ENCODE results near the gene CFAP52. TPM values are rescaled to one million over a fixed set of nuclear protein-coding genes. Genes with fewer than 3 reads are reported as not detected.

CFAP52 gene
- total RNA-seq, 1 donor: not detected

DNA sequence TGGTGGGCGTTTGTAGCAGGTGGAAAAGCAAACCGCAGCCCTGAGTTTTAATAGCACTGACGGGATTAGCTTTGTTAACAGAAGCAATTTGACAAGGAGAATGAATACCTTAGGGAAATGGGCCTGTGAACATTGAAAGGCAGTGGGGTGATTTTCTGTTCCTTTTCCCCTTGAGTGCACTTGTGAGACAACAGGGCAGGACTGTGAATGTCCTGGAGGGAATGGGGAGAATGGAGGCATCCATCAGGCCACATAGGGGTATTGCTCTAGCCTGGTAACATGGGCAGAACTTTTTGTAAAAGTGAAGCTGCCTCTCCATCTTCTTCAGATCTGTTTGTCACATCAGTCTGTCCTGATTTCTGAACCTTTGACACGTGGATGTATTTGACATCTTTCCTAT, 95.1 kb downstream of the CFAP52 start:
- Histone ChIP-seq H3K79me2 (ENCODE audit: insufficient read depth, low read length) (no peaks in the 10 kb centered on the region), H3K4me2 (ENCODE audit: insufficient read depth, low read length) (no peak overlapping the region), H3K36me3 (ENCODE audit: insufficient read depth, low read length) (no peaks in the 10 kb centered on the region), H3K9me3 (ENCODE audit: low read depth, low read length) (no peaks in the 10 kb centered on the region), H3K4me3 (ENCODE audit: insufficient read depth, low read length) (no peak overlapping the region), H4K20me1 (ENCODE audit: insufficient read depth, low read length) (no peaks in the 10 kb centered on the region), H3K27me3 (ENCODE audit: insufficient read depth, low read length) (no peaks in the 10 kb centered on the region), H3K27ac (ENCODE audit: low read depth, low read length) (no peak overlapping the region), H2AFZ (ENCODE audit: low read length) (no peak overlapping the region), H3K4me1 (ENCODE audit: insufficient read depth, low read length) (no peaks in the 10 kb centered on the region)
- no peak for DNase-seq (ENCODE audit: insufficient read length, low spot score, missing footprints)
- TF ChIP-seq, protein P1, sequence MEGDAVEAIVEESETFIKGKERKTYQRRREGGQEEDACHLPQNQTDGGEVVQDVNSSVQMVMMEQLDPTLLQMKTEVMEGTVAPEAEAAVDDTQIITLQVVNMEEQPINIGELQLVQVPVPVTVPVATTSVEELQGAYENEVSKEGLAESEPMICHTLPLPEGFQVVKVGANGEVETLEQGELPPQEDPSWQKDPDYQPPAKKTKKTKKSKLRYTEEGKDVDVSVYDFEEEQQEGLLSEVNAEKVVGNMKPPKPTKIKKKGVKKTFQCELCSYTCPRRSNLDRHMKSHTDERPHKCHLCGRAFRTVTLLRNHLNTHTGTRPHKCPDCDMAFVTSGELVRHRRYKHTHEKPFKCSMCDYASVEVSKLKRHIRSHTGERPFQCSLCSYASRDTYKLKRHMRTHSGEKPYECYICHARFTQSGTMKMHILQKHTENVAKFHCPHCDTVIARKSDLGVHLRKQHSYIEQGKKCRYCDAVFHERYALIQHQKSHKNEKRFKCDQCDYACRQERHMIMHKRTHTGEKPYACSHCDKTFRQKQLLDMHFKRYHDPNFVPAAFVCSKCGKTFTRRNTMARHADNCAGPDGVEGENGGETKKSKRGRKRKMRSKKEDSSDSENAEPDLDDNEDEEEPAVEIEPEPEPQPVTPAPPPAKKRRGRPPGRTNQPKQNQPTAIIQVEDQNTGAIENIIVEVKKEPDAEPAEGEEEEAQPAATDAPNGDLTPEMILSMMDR (IDR thresholded peaks at IDR 0.05; ENCODE audit: extremely low read depth, low read depth, low read length): no peak

GRCh38 chr17:9672266-9672665, 95.8 kb downstream of the CFAP52 start:
- no peaks in the 10 kb centered on the region for H3K36me3 ChIP-seq (ENCODE audit: insufficient read depth, low read length)
- no peak overlapping the region for H3K4me3 ChIP-seq (ENCODE audit: insufficient read depth, low read length)
- no peak overlapping the region for H2AFZ ChIP-seq (ENCODE audit: low read length)
- no peaks in the 10 kb centered on the region for H3K79me2 ChIP-seq (ENCODE audit: insufficient read depth, low read length)
- H3K4me1 ChIP-seq (ENCODE audit: insufficient read depth, low read length): no peaks in the 10 kb centered on the region
- H4K20me1 ChIP-seq (ENCODE audit: insufficient read depth, low read length): no peaks in the 10 kb centered on the region
- no peak overlapping the region for H3K27ac ChIP-seq (ENCODE audit: low read depth, low read length)
- no peak for DNase-seq (ENCODE audit: insufficient read length, low spot score, missing footprints)
- H3K27me3 ChIP-seq (ENCODE audit: insufficient read depth, low read length): no peaks in the 10 kb centered on the region
- H3K9me3 ChIP-seq (ENCODE audit: low read depth, low read length): no peaks in the 10 kb centered on the region
- no peak overlapping the region for H3K4me2 ChIP-seq (ENCODE audit: insufficient read depth, low read length)
- TF ChIP-seq, protein P1 (IDR thresholded peaks at IDR 0.05; ENCODE audit: extremely low read depth, low read depth, low read length): no peak

- Histone ChIP-seq H3K9me3 (ENCODE audit: low read depth, low read length) (no peaks in the 10 kb centered on the region), H3K27me3 (ENCODE audit: insufficient read depth, low read length) (no peaks in the 10 kb centered on the region), H3K4me2 (ENCODE audit: insufficient read depth, low read length) (no peak overlapping the region), H4K20me1 (ENCODE audit: insufficient read depth, low read length) (no peaks in the 10 kb centered on the region), H3K4me1 (ENCODE audit: insufficient read depth, low read length) (no peaks in the 10 kb centered on the region), H3K36me3 (ENCODE audit: insufficient read depth, low read length) (no peaks in the 10 kb centered on the region), H3K79me2 (ENCODE audit: insufficient read depth, low read length) (no peaks in the 10 kb centered on the region), H3K27ac (ENCODE audit: low read depth, low read length) (no peak overlapping the region), H2AFZ (ENCODE audit: low read length) (no peak overlapping the region), H3K4me3 (ENCODE audit: insufficient read depth, low read length) (no peak overlapping the region)
- no peak for DNase-seq (ENCODE audit: insufficient read length, low spot score, missing footprints)
- TF ChIP-seq, protein P1 (IDR thresholded peaks at IDR 0.05; ENCODE audit: extremely low read depth, low read depth, low read length): no peak
Observed at GRCh38 chr17:9672691-9673090, 96.2 kb downstream of the CFAP52 start.

GRCh38 chr17:9676084-9676483, 99.6 kb downstream of the CFAP52 start:
- Histone ChIP-seq H2AFZ (ENCODE audit: low read length) (no peak overlapping the region), H3K4me3 (ENCODE audit: insufficient read depth, low read length) (no peak overlapping the region), H3K27me3 (ENCODE audit: insufficient read depth, low read length) (no peaks in the 10 kb centered on the region), H3K4me2 (ENCODE audit: insufficient read depth, low read length) (no peak overlapping the region), H3K9me3 (ENCODE audit: low read depth, low read length) (no peaks in the 10 kb centered on the region), H3K79me2 (ENCODE audit: insufficient read depth, low read length) (no peaks in the 10 kb centered on the region), H4K20me1 (ENCODE audit: insufficient read depth, low read length) (no peaks in the 10 kb centered on the region), H3K27ac (ENCODE audit: low read depth, low read length) (no peak overlapping the region), H3K36me3 (ENCODE audit: insufficient read depth, low read length) (no peaks in the 10 kb centered on the region), H3K4me1 (ENCODE audit: insufficient read depth, low read length) (no peaks in the 10 kb centered on the region)
- TF ChIP-seq, protein P1 (IDR thresholded peaks at IDR 0.05; ENCODE audit: extremely low read depth, low read depth, low read length): no peak
- DNase-seq (ENCODE audit: insufficient read length, low spot score, missing footprints): no peak

All from osteoblast (primary cell).